ENCODE data around the gene NOC4L.
"Not testable (repeated sequence)": the region's sequence is repeated elsewhere in the genome, so short reads cannot be mapped to it uniquely, and the experiment has no call there.

Gene NOC4L

DNA sequence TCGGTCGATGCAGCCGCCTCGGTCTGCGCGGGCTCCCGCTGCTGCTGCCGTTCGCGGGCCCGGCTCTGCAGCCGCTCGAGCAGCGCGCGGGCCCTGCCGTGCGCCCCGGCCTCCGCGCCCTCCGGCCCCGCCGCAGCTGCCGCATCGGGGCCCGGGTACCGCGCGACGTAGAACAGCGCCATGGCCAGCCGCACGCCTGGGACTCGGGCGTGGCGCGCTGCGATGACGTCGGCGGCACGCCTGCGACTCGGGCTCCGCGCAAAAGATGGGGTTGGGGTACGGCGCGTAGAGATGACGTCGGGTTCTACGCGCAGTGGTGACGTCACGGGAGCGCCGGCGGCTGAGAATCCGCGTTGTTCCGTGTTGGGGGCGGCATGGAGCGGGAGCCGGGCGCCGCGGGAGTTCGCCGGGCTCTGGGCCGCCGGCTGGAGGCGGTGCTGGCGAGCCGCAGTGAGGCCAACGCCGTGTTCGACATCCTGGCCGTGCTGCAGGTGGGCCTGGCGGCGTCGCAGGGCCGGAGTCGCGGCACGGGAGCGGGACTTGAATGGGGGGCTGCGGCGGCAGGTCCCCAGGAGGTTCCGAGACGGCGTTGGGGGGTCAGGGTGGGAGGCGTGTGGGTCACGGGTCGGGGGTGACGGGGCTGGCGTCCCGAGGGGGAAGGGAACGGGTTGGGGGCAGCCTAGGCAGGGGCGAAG is at the start of gene NOC4L, which contains the start of gene DDX51:
NOC4L (plus strand) TSS at position 343 of the 695 bp plus-strand sequence; CDS start at position 375, 32 bp downstream.
DDX51 (minus strand) TSS at position 205 of the 695 bp plus-strand sequence; CDS start at position 182, 23 bp downstream.
- DNase-seq (ENCODE audit: low read depth): peak; percentile 95

DNA sequence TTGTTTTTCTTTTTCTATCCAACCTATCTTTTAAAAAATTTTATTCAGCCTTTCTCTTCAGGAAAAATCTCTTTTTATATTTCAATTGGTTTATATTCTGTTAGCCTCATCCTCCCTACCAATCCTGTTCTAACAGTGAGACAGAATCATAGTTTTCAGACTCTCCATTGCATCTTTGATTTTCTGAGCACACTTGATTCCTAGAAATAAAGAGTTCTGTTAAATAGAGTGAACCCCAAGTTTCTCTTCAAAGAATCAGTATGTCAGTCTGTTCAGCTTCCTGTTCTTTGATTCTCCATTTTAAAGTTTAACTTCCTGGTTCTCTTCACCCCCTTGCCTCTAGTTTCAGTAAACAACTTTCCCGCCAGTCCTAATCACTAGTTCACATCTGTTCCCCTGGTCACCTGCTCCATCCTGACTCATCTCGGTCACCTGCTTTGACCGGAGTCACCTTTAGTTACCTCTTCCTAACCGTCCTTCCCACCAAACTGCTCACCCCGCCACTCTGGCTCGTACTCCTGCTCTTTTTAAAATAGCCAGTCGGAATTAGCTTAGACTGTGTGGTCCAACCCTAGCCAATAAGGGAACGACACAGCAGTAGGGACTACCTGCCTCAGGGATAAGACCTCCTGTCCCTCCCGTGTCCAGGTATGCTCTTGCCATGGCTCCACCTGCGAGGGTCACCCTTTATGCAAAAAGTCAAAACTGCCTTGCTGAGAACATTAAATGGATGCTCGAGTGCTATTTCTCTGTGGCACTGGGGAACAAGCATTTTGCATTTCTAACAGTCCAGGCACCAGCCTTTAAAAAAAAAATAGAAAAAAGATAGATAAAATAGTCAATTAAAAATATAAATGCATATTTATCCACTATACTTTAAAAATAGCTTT is 48.5 kb upstream of the NOC4L start:
- DNase-seq (ENCODE audit: low read depth): no peak

DNA sequence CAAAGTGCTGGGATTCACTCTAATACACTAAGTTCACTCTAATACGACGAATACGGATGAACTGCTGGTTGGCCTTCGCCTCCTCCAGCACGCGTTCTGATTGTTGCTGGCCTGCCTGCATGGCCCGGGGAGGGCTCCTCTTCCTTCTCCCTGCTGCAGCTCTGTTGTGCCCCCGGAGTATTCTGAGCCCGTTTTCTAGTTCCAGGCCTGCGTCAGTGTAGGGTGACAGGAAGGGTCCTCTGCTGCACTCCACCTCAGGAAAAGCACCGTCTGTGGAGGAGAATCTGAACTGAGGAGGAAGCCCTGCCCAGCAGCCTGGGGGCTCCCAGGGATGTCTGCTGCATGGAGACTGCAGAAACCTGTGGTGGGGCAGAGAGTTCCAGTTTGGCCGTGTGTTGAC is 44.5 kb upstream of the NOC4L start:
- no peak for DNase-seq (ENCODE audit: low read depth)

DNA sequence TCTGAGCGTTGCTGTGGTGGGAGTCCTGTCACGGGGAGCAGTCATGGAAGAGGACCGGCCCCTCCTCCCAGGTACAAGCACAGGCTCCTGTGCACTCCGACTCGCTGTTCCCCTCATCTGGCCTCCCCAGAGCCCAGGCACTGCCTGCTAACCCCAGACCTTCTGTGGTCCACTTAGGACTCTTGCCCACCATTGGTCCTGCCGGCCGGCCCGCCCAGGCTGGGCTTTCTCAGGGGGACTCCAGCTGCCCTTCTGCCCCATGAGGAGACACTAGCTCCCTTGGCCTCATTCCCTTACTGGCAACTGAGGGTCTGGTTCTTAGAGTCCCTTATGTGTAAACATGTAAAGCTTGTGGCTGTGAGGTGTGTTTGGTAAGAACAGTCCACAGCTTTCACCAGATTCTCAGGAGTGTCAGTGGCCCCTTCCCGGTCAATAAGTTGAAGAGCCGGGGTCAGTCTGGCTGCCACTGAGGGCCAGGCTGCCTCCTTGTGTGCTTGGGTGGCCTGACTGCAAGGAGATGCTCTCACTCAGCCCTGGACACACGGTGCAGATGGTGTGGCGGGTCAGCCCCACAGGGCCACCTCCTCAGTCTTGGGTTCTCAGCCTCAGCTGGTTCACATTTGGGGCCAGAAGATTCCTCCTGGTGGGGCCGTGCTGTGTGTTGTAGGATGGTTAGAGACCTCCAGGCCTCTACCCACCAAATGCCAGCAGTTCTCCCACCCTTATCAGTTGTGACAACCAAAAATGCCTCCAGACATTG is 43.8 kb upstream of the NOC4L start:
- no peak for DNase-seq (ENCODE audit: low read depth)

DNA sequence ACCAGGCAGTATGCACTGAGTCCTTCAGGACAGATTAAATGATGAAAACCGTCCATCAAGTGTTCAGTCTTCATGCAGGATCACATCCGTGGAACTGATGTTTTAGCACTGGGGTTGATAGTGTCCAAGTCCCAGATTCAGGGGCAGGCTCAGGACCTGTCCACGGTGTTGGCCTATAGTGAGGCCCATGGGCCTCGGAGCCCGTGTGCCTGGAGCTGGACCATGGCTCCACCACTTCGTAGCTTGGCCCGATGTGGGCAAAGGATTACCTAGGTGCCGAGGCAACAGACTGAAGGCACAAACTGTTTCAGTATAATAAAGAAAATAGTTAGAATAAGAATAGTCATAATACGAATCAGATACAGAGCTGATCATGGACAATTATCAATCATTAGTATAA is 42.0 kb upstream of the NOC4L start:
- no peak for DNase-seq (ENCODE audit: low read depth)

DNA sequence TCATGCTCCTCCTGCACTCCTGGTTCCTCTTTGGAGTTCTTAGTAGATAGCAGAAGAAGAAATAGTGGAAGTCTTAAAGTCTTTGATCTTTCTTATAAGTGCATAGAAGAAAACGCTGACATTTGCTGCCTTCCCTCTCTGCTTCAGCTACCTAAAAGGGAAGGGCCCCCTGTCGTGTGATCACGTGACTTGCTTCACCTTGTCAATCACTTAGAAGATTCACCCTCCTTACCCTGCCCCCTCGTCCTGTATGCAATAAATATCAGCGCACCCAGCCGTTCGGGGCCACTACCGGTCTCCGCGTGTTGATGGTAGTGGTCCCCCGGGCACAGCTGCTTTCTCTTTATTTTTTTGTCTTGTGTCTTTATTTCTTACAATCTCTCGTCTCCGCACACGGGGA is 41.2 kb upstream of the NOC4L start:
- DNase-seq (ENCODE audit: low read depth): not testable (repeated sequence)

DNA sequence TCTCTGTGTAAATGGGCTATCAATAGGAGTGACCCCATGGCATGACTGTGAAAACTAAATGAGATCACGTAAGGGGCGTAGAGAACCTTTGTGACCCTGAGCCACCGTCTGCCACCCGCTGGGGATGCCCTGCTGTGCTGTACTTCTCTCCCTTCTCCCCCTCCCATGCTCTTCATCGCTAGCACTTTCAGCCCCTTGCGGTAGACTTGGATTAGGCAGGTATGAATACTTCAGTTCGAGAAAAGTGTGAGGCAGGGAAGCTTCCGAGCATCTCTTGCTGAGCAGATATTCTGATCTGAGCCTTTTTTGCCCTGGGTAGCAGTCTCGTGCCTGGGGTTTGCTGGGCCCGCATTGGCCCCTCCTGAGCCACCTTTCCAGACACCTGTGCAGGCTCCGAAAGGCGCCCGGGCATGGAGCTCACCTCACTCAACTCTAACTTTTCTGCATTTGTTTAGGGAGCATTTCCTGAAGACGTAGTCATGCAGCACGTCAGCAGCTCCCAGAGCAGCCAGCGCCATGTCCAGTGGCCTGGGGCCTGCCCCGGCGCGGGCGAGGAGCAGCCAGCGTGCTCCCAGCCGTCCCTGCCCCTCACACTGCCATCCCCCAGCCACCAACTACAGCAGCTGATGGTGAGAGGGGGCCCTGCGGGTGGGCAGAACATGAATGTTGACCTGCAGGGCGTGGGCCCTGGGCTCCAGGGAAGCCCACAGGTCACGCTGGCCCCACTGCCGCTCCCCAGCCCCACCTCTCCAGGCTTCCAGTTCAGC is 40.5 kb upstream of the NOC4L start:
- no peak for DNase-seq (ENCODE audit: low read depth)

DNA sequence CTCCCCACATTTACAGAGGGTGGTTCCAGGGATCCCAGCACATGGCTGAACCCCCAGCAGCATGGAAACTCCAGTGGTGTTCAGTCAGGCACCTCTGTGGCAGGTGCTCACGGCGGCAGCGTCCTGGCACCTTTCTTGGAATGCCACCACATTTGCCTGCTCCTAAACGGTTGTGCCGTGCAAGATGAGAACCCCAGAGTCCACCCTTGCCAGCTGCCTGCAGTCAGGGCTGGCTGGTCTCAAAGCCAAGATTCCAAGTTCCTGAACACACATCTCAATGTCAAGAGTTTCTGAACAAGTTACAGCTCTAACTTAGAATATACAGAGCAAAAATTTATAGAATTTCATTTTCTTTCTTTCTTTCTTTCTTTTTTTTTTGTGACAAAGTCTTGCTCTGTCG is 38.8 kb upstream of the NOC4L start:
- no peak for DNase-seq (ENCODE audit: low read depth)

DNA sequence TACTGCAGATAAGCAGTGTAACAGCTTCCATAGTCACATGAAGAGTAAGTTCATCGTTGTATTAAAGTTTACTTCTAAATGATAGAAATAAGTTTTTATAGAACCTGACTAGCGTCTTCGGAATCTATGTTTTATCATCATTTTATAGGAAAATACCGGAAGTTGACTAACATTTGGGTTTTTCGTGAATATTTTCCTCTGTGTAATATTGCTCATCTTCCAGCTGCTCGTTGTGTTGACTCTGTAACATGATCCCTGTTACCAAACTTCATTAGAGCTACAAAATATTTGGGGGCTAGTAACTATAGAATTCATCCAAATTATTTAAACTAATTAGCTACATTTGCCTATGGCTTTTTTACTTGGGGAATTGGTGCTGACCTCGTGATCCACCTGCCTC is 37.3 kb upstream of the NOC4L start:
- no peak for DNase-seq (ENCODE audit: low read depth)

DNA sequence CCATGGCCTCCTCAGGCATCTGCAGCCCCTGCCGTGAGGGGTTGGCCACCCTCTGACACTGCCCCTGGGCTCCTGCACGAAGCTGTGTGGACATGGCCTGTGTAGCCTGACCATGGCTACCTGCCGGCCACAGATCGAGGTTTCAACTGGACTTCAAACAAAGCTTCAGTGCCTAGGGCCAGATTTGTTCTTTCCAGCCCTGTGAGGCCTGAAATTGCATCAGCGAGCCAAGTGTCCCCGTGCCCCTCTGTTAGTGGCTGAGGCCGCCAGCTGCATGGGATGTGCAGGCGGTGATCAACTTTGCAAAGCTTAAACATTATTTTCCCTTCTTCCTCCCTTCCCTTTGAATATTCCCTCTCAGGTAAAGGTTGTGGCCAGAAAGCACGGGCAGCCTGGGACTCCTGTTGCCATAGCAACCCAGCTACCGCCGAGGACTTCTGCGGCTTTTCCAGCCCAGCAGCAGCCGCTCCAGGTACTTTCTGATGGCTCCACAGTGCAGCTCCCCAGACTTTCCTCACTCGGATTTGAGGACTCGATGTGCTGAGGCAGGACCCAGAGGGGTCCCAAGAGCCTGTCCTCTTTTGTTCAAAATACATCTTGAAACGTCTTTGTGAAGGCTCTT is 35.9 kb upstream of the NOC4L start:
- no peak for DNase-seq (ENCODE audit: low read depth)

DNA sequence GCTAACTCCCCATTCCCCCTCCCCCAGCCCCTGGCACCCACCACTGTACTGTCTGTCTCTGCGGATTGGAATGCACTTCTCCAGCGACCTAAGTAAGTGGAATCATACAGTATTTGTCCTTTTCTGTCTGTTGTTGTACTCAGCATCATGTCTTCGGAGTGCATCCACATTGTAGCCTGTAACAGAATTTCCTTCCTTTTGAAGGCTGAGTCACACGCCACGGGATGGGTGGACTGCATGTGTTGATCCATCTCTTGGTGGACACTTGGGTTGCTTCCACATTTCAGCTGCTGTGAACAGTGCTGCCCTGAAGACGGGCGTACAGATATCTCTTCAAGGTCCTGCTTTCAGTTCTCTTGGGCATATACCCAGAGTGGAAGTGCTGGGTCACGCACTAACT is 34.5 kb upstream of the NOC4L start:
- no peak for DNase-seq (ENCODE audit: low read depth)

DNA sequence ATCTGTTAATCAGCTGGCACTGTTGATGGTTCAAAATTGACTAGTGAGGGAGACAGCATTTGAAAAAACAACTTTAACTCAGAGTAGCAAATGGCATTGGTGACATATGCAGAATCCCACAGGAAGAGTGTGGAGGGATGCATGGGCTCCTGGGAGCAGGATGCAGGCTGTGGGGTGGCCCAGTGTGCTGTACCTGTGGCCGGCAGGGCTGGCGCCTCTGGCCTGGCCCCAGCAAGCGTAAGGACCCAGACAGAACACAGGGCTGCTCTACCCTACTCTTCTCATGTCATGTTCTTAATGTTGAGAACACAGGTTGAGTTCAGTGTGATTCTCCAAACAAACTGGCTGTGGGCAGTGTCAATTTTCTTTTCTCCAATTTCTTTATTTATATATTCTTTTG is 33.6 kb upstream of the NOC4L start:
- no peak for DNase-seq (ENCODE audit: low read depth)

DNA sequence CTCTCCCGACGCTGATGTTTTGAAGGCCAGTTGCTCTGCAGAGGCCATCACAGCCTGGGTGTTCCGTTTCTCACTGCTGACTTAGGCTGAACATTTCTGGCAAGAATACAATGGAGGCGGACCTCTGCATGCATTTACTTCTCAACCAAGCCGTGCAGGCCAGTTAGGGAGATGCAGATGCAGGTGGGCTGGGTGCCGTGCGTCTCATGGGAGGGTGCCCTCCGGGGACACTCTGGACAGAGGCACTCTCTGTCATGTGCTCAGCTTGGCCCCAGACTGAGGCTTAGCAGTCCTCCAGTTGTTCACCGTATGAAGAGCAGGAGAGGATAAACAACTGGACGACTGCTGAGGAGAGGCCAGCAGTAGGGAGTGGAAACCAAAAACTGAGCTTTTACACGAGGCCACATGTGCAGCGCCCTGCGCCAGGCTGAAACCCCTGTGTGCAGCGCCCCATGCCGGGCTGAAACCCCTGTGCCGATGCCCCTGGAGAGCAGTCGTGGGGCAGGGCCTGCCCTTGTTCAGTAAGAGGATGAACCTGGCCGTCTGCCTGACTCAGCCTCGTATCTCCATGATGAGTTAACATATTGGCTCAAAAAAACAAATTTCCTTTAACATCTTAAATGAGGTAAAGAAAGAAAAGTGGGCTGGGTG is 32.5 kb upstream of the NOC4L start:
- DNase-seq (ENCODE audit: low read depth): no peak

DNA sequence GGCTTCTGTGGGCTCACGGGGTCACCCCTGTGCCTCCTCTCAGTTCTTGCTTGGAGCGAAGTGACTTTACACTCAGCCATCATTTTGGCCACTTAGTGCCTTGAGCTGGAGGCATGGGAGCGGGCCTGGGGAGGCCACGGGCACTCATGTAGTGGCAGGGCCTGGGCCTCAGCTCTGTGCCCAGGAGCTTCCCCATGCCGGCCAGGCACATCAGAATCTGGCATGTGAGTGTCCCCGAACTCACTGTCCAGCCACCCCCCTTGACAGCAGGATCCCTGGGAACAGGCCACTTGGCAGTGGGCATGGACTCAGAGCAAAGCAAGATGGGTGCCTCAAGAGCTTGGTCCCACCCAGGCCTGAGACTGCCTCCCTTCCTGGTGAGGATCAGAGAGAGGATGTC is 29.6 kb upstream of the NOC4L start:
- no peak for DNase-seq (ENCODE audit: low read depth)

DNA sequence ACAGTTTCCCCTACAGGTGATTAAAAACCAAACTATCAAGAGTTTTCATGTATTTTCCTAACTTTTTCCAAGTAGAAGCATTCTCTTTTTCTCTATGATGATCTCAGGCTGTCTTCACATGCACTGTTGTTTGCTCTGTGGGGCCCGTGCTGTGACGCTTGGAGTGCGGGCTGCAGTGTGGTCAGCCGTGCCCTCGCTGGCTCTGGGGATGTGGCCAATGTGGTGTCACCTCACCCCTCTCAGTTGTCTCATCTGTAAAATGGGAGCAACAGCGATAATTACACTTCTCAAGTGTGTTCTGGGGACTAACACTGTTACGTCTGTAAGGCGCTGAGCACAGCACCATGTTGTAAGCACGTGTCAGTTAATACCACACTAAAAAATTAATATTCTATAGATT is 28.8 kb upstream of the NOC4L start:
- no peak for DNase-seq (ENCODE audit: low read depth)

DNA sequence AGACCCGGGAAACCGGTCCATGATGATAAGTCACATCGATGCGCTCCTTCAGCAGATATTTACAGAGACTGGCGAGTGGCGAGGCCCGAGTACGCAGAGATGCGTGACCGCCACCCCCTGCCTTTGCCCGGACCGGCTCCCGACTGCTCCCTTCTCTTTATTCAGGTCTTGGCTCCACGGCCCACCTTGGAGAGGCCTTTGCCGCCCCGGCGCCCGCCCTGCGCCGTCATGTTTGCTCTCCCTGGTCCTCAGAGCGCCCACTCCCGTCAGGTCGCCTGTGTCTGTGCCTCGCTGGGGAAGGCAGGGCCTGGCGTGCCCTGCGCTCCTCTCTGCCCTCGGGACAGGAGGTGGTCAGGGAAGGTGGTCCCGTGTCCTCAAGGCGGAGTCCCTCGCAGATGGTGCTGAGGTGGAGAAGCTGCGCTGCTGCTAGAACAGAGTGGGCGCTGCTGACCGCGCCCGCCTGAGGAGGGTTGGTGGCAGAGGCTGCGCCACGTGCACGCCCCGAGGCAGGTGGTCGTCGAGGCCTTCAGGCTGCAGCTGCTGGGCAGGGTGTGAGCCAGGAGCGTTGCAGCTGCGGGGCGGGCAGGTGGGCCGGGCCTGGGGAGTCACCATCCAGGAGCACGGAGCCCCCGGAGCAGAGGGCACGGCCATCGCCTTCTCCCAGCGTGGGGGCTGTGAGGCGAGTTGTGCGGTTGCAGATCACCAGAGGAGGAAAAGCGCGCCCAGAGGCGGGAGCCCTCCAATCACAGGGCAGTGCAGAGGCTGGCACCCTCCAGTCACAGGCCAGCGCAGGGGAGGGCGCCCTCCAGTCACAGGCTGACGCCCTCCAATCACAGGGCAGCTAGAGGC is 27.3 kb upstream of the NOC4L start:
- no peak for DNase-seq (ENCODE audit: low read depth)

DNA sequence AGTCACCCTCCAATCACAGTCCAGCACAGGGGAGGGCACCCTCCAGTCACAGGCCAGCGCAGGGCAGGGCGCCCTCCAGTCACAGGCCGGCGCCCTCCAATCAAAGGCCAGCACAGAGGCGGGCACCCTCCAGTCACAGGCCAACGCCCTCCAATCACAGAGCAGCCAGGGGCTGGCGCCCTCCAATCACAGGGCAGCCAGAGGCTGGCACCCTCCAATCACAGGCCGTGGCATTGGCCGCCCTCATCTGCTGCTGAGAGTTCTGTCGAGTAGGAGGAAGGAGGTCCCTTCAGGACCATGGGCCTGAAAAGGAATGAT is 26.7 kb upstream of the NOC4L start:
- DNase-seq (ENCODE audit: low read depth): no peak

DNA sequence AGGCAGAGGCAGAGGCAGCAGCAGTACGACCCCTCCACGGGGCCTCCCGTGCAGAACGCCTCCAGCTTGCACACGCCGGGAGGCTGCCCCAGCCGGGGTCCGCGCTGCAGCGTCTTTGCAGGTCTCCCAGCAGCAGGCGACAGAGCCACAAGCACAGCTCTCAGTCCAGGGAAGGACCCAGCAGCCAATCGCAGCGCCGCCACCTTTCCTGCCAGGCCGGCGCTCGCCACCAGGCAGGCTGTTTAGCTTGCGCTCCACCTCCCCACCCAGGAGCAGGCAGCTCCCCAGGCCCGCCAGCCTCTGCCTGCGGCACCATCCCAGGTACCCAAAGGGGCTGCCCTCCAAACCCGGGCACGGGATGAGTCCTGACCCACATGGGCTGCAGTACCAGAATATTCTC is 25.4 kb upstream of the NOC4L start:
- DNase-seq (ENCODE audit: low read depth): no peak

DNA sequence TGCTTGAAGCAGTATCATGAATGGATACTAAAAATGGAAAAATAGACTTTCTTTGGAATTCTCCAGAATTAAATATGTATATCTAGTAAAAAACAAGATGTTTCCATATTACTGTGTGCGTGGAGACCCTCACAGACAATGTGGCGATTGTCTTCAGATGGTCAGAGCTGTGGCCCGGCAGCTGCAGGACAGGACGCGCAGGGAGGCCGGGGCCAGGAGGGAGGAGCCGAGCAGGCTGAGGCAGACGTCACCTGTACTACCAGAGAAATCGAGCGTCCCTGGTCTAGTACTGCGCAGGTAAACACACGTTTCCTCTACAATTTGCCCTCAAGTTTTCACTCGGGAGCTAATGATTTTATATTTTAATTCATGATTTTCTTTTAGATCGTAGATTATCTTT is 23.0 kb upstream of the NOC4L start:
- DNase-seq (ENCODE audit: low read depth): no peak
